Pancreas (tissue), 10 donors: ENCODE data around the gene SSH3. TPM values are rescaled to one million over a fixed set of nuclear protein-coding genes. Genes with fewer than 3 reads are reported as not detected.
A peak's percentile ranks its signal among the peaks of the same experiment; 100 is the strongest.
"Not testable (repeated sequence)": the region's sequence is repeated elsewhere in the genome, so short reads cannot be mapped to it uniquely, and the experiment has no call there.

Source experiments
- ATAC-seq, 4 donors: fragments of 200-7000 bp; cut with Tn5 transposase; one replicate each; pipeline versions ENCODE4 v1.8.0 to v1.9.1; 2020; ENCODE audit warnings: mild to moderate bottlenecking in 4 of 4, moderate library complexity in 4 of 4
- DNase-seq, 6 donors: peaks; one replicate each; pipeline ENCODE4 v3.0.0-alpha.2; 2020
- FAIRE-seq: peaks from 2 replicates; lab custom pipeline; 2012; peaks lifted over from hg19 to GRCh38; lab: Jason Lieb, UNC
- H3K27ac ChIP-seq, 4 donors: fragments of 200-600 bp; sonication (generic); 1 replicate in 3 of 4; 2 replicates in 1 of 4; pipeline versions ENCODE4 v1.5.0 to v1.8.0; 2020
- H3K27me3 ChIP-seq, 4 donors: fragments of 200-600 bp; one replicate each; pipeline ENCODE4 v1.8.0; 2021
- H3K36me3 ChIP-seq, 3 donors: fragments of 200-600 bp; sonication (generic) in 1 of 3; one replicate each; pipeline versions ENCODE4 v1.5.0 to v1.8.0; 2020 to 2021
- H3K4me1 ChIP-seq, 3 donors: fragments of 200-600 bp; one replicate each; pipeline ENCODE4 v1.8.0; 2021
- H3K4me3 ChIP-seq, 4 donors: fragments of 200-600 bp; sonication (generic) in 2 of 4; one replicate each; pipeline versions ENCODE4 v1.5.0 to v1.8.0; 2020 to 2021
- H3K9me3 ChIP-seq, 4 donors: fragments of 200-600 bp; one replicate each; pipeline ENCODE4 v1.8.0; 2021
- WGBS, 2 donors: extraction: QIAGEN DNeasy Blood & Tissue Kit; methylation state at CpG; one replicate each; pipeline ENCODE4 v1.1.7; 2013; 5-methylcytosine and 5-hydroxymethylcytosine counted together
- intact Hi-C, 3 donors: fragments of 100-400 bp; cut with DNase I; formaldehyde crosslinking; loops; one replicate each; pipeline versions ENCODE4 v1.11.1 to v1.14.2; 2022
- polyA plus RNA-seq, 2 donors: library from polyadenylated mRNA; stranded (reverse); fragments of 200-250 nt; gene quantifications; one replicate each; pipeline ENCODE4 v1.2.3, GENCODE V29; 2013
- total RNA-seq, 6 donors: library from RNA; stranded (reverse); fragmentation: NEBNext Ultra II Directional in 4 of 6; extraction: Animal tissue kit (Norgen Biotek cat#: 25700) in 4 of 6; gene quantifications; one replicate each; pipeline versions ENCODE4 v1.2.1 to v1.2.4, GENCODE V29; 2021 to 2023
- TF ChIP-seq, protein P1 (sequence below), 4 donors: fragments of 200-600 bp; sonication (generic) in 3 of 4; IDR thresholded peaks; one replicate each; pipeline versions ENCODE4 v1.5.0 to v1.8.0; 2021; ENCODE audit warnings: antibody characterized with exemption in 4 of 4
- donor health status: healthy with polysubstance abuse.
- donor health status: DM: no; HTN: no; CAD: no; lungs with moderate emphysema.
- donor health status: DM: no; HTN: no; CAD: no.
- donor health status: control.
- donor health status: control.
- donor health status: Bipolar disorder and iron deficiency.
- donor health status: DM: yes; HTN: yes; CAD: no.
- donor health status: DM: no; HTN: no; CAD: no.
- donor health status: DM: no; HTN: no; CAD: no.
- donor health status: DM: yes; HTN: yes; CAD: no.

The SSH3 gene
- total and polyA plus RNA-seq, 8 donors, result 15.2 to 29.2 (median 23.3) TPM

GRCh38 chr11:67255864-67256263 is 47.5 kb upstream of the SSH3 start:
- intact Hi-C loops, result loop anchor here in 1 of 3 donors (10.0 kb wide), 1 partner anchor 129 kb away; no protein-coding TSS in a partner anchor
- Histone ChIP-seq H3K27me3 (no peaks in the 10 kb centered on the region), H3K9me3 (no peaks in the 10 kb centered on the region), H3K27ac (no peak overlapping the region), H3K36me3 (peaks cover 6 to 51% (median 30%) of the 10 kb centered on the region in 3 donors), H3K4me1 (no peaks in the 10 kb centered on the region), H3K4me3 (no peak overlapping the region)
- 90% methylated on average over 8 of the region's 8 CpGs for WGBS, 2 donors
- TF ChIP-seq, protein P1, sequence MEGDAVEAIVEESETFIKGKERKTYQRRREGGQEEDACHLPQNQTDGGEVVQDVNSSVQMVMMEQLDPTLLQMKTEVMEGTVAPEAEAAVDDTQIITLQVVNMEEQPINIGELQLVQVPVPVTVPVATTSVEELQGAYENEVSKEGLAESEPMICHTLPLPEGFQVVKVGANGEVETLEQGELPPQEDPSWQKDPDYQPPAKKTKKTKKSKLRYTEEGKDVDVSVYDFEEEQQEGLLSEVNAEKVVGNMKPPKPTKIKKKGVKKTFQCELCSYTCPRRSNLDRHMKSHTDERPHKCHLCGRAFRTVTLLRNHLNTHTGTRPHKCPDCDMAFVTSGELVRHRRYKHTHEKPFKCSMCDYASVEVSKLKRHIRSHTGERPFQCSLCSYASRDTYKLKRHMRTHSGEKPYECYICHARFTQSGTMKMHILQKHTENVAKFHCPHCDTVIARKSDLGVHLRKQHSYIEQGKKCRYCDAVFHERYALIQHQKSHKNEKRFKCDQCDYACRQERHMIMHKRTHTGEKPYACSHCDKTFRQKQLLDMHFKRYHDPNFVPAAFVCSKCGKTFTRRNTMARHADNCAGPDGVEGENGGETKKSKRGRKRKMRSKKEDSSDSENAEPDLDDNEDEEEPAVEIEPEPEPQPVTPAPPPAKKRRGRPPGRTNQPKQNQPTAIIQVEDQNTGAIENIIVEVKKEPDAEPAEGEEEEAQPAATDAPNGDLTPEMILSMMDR (IDR thresholded peaks at IDR 0.05), result no peak
- ATAC-seq (no peak), FAIRE-seq (no peak), DNase-seq (peak in 1 of 6 donors; percentile 45)

DNA sequence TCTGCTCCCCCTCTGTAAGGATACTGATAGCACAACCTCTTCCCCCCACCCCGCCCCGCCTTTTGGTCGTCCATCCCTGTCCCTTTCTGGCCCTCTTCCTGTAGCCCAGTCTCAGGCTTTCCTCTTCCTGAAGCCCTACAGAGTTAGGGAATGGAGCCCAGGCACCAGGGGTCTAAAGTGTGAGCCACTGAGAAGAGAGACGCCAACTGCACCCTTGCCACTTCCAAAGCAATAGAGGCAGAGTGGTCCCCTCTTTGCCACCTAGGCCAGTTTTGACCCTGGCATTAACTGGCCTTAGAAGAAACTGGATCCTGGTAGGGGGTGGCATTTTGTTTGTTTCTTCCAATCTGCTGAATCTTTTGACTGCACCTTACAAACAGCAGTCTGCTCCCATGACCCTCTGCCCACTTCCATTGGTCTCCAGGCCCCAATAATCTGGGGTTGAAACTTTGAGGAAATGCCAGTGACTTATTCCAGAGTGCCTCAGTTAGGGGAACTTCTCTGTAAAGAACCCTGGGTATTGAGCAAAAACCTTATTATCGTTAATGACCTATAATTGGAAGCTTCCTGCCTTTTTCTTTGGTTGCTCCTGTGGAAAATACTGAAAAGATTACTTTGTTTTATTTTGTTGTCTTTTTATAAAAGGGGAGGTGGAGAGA is 46.7 kb upstream of the SSH3 start:
- intact Hi-C loops, result loop anchor here in 1 of 3 donors (10.0 kb wide), 1 partner anchor 128 kb away; no protein-coding TSS in a partner anchor
- Histone ChIP-seq H3K27me3 (no peaks in the 10 kb centered on the region), H3K36me3 (peaks cover 6 to 44% (median 30%) of the 10 kb centered on the region in 3 donors), H3K27ac (no peak overlapping the region), H3K4me1 (no peaks in the 10 kb centered on the region), H3K4me3 (no peak overlapping the region), H3K9me3 (no peaks in the 10 kb centered on the region)
- 79 to 81% methylated on average over 5 of the region's 5 CpGs for WGBS, 2 donors
- DNase-seq (peak in 1 of 6 donors; percentile 7), ATAC-seq (no peak), FAIRE-seq (no peak)
- TF ChIP-seq, protein P1 (IDR thresholded peaks at IDR 0.05), result no peak

DNA sequence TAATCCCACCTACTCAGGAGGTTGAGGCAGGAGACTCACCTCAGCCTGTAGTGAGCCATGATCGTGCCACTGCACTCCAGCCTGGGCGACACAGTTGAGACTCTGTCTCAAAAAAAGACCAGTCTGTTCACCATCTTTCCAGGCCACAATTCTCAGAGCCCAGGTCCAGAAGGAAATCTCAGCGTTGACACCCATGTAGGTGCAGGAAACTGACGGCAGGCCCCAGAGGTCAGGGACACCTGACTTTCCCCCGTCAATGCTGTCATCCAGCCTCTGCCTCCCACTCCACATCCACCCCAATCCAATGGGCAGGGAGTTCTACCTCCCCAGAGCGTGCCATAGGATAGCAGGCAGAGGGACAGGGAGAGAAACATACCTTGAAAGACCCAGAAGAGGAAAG is 42.9 kb upstream of the SSH3 start:
- Histone ChIP-seq H3K4me1 (no peaks in the 10 kb centered on the region), H3K27ac (no peak overlapping the region), H3K9me3 (no peaks in the 10 kb centered on the region), H3K36me3 (peaks cover under 1 to 7% (median 6%) of the 10 kb centered on the region in 3 donors), H3K4me3 (no peak overlapping the region), H3K27me3 (no peaks in the 10 kb centered on the region)
- TF ChIP-seq, protein P1 (IDR thresholded peaks at IDR 0.05), result no peak
- WGBS, 2 donors, result 70 to 85% methylated on average over 6 of the region's 6 CpGs
- DNase-seq, result no peak
- FAIRE-seq, result no peak
- intact Hi-C loops, result no loop called here
- ATAC-seq, result no peak

GRCh38 chr11:67260885-67261639 is 42.3 kb upstream of the SSH3 start:
- FAIRE-seq, H3K4me1 ChIP-seq, H3K27ac ChIP-seq, intact Hi-C loops, H3K27me3 ChIP-seq, H3K9me3 ChIP-seq, H3K36me3 ChIP-seq: not testable (repeated sequence)
- DNase-seq (peak in 4 of 6 donors; percentile 35 to 84 (median 72)), ATAC-seq (peak; percentile 7 to 28 (median 16))
- 24 to 25% methylated on average over 50 of the region's 50 CpGs for WGBS, 2 donors
- peak overlapping the region in 2 of 4 donors; percentile 8 to 30 for H3K4me3 ChIP-seq

DNA sequence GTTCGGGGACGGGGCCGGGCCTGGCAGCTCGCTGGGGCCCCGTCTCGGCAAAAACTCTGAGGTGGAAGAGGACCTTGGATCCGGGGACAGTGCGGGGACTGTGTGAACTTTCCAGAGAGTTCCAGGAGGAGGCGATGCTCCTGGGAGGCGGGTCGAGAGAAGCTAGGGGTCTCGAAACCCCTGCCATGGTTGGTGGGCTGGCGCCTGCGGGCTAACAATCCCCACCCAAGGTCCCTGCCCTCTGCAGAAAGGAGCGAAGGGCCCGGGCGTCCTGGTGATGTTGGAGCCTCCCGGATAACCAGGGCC is 41.7 kb upstream of the SSH3 start:
- Histone ChIP-seq H3K4me1 (peaks cover 0 to 4% (median 3%) of the 10 kb centered on the region in 3 donors), H3K9me3 (no peaks in the 10 kb centered on the region), H3K4me3 (peak overlapping the region in 2 of 4 donors; percentile 8 to 30), H3K27me3 (no peaks in the 10 kb centered on the region), H3K36me3 (no peaks in the 10 kb centered on the region), H3K27ac (no peak overlapping the region)
- DNase-seq, result peak in 1 of 6 donors; percentile 56
- ATAC-seq, result peak in 1 of 4 donors; percentile 1
- TF ChIP-seq, protein P1 (IDR thresholded peaks at IDR 0.05), result no peak
- WGBS, 2 donors, result 18 to 19% methylated on average over 18 of the region's 18 CpGs
- FAIRE-seq, result no peak
- intact Hi-C loops, result no loop called here
